ACHN (cell line): ENCODE measurements around the gene PPAN.

Experiments used
- DNase-seq: peaks from one replicate; pipeline ENCODE4 v3.0.0-alpha.2; 2015
- in situ Hi-C: cut with HindIII; loops from 2 replicates; pipeline ENCODE4 v1.10.0; 2017; ENCODE audit warnings: low sequenced_read_pairs, low pct_ligation_motif_present, low pct_unique_long_range_greater_than_20kb

PPAN gene

GRCh38 chr19:10158485-10158884 lies 52.3 kb downstream of the PPAN start:
- no peak for DNase-seq
- in situ Hi-C loops = no loop called here

- in situ Hi-C loops = no loop called here
These were observed 53.4 kb downstream of the PPAN start for GRCh38 chr19:10159610-10160009.

More at GRCh38 chr19:10159610-10160009, 53.4 kb downstream of the PPAN start:
- no peak for DNase-seq
